Forelimb muscle (tissue), 1 donor: ENCODE results near the gene UBE2D3. TPM values are rescaled to one million over a fixed set of nuclear protein-coding genes. Genes with fewer than 3 reads are reported as not detected.
A peak's percentile ranks its signal among the peaks of the same experiment; 100 is the strongest.
"Not testable (repeated sequence)": the region's sequence is repeated elsewhere in the genome, so short reads cannot be mapped to it uniquely, and the experiment has no call there.

Experiments
- DNase-seq: peaks from one replicate; pipeline ENCODE4 v3.0.0-alpha.2; 2013; ENCODE audit warnings: low read depth
- polyA plus RNA-seq: library from polyadenylated mRNA; unstranded; fragments of 120-200 nt; gene quantifications from one replicate; pipeline ENCODE4 v1.2.1, GENCODE V29; 2013; ENCODE audit not compliant: insufficient read length

The UBE2D3 gene
- polyA plus RNA-seq, 1 donor = 267 TPM

DNA sequence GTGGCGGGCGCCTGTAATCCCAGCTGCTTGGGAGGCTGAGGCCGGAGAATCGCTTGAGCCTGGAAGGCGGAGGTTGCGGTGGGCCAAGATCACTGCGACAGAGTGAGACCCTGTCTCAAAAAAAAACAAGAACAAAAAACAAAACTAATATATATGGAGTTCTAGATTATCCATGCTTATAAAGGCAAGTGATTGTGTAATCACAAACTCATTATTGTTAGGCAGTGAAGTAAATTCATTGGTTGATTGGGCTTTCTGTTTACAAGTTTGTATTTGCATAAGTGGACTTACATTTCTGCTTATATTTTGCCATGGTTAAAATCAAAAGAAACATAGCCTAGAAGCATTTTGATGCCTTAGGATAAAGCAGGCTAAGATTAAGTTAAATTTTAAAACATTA is 2.5 kb upstream of the UBE2D3 start:
- DNase-seq = no peak

- no peak for DNase-seq
These were observed 1.1 kb upstream of the UBE2D3 start for GRCh38 chr4:102828497-102828808.

DNA sequence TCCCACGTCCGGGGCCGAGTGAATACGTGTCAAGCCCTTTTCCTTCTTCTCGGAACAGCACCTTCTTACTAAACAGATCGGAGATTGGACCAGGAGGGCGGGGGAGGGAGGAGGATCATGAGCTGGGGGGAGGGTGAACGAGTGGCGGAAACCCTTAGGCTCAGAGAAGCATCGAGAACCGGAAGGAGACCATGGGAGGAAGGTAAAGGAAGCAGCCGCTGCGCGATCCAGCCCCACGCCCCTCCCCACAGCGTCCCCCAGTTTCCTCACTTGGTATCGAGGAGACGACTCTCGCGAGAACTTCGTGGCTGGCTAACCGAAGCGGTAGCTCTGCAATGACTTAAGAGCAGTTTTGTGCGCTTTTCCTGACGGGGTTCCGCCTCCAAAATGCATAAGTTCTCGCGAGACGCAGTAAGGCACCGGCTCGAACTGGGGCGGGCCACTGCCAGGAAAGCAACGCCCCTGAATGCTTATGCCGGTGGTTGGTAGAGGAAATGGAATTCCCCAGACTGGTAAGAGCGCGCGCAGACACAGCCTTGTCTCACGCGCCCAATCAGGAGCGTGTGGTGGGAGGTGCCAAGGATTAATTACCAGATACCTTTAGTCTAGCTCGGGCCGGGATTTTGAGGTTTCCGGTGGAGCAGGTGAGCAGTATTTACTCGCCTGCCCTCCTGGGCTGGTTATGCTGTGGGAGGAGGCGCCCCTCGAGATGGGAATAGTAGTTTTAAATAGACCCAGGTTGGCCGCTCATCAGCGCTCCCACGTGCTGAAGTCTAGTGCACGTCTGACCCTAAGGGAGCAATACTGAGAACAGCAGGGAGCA is 534 bp upstream of the UBE2D3 start:
- peak; percentile 100 for DNase-seq

DNA sequence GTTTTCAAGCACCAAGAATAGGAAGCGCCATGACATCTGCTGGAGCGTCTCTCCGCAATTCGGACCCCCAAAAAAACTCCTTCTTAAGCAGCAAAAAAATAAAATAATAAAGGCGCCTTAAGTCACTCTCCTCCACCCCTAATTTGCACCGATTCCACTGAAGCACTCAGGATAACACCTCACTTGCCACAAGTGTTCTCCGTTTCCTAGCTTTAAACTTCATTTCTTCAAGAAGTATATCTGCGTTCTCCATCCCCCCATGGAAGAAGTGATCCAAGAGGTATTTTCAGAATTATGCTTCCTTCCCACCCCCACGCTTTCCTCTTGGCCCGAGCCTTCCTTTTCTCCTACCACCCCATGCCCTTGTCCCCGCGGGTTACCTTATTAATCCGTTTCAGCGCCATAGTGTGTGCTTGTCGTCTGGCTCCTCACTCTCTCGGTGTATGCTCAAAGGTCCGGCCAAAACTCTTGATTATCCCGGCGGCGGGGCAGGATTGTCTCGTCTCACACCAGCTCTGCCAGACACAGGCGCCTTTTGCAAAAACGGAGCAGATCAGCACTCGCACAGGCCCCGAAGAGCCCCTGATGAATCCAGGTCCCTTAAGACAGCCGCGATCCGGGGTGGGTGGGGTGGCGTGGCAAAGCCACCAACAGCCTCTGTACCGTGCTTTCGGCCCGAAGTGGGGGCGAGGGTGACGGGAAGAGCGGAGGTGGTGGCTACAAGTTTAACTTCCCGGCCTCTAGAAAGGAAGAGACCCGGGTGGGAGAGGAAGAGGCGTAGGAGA is 1.1 kb downstream of the UBE2D3 start:
- DNase-seq = no peak

DNA sequence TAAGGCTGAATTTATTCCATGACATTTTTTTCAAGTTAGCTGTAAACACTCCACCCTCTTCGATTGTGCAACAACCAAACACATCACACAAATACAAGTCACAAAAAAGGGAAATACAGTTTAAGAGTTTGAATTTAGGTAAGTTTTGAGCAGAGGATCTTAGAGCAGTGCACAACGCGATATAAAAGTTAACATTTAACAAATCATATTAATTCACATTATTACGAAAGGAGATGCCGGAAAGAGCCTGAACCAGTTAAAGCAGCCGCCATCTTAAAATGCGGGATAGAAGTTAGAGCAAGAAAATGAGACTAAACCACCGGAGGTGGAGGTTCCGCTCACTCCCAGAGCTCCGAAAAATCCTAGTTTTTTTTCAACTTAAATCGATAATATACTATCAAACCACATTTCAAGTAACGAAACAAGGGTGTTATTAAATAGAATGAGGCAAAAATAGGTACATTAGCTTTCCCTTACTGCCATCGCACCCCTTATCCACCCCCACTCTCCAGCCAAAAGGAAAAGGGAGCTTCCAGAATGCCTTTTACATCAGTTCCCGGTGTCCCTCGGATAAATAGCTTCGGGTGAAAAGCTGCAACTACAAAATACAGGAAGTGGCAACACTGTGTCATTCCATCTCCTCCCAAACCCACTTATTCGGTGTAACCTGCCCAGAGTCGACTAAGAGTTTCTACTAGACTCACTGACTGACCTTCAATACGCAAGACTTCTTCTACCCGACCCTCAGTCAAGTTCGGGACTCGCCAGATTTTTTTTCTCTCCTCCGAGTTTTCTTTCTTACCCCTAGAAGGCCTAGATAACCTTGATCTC is 1.9 kb downstream of the UBE2D3 start:
- DNase-seq = peak; percentile 55

GRCh38 chr4:102824398-102824797 is 3.0 kb downstream of the UBE2D3 start:
- no peak for DNase-seq

DNA sequence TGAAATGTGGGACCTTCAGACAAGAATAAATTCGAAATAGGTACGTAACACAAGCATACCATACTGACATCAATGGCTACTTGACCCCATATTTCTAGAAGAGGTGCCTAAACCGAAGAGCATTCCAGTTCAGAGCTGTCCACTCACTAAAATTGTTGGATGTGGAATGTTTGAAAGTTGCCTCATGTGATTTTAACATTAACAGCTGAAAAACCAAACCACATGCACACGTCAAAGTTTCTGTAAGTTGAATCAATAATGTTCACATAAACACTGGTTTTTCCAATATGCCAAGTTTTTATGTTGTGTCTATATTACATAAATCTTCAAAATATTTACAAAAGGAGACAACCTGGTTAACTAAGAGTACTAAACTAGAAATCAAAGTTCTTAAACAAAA is 3.5 kb downstream of the UBE2D3 start:
- no peak for DNase-seq

- no peak for DNase-seq
These were observed 3.9 kb downstream of the UBE2D3 start for GRCh38 chr4:102823464-102823863.

- no peak for DNase-seq
These were observed 7.6 kb downstream of the UBE2D3 start for GRCh38 chr4:102819588-102820365.

- DNase-seq = not testable (repeated sequence)
These were observed 8.3 kb downstream of the UBE2D3 start for GRCh38 chr4:102819100-102819499.

DNA sequence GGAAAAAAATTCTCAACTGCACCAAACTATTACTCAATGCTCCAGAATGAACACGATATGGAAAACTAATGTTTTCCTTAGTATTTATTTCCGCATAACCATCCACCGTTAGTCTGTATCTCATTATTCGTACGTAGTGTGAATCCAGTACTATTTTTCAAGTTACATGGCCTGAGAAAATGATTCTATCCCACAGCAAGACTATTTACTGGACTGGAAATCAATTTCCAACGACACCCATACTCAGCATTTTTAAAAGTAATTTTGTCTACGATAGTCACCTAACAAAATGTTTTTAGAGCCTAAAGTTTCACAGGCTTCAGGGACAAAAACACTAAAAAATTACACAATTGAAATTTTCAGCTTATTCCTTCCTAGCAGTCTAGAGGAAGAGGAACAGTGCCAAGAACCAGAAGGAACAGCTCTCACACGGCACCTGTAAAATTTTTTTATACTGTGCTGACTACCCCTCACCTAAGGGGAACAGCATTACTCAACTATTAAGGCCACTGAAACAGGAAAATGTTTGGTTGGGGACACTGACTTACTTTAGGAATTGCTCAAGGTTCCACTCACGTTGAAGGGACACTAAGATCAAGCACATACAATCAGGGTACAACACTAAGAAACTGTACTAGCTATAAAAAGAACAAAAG is 9.6 kb downstream of the UBE2D3 start:
- no peak for DNase-seq

DNA sequence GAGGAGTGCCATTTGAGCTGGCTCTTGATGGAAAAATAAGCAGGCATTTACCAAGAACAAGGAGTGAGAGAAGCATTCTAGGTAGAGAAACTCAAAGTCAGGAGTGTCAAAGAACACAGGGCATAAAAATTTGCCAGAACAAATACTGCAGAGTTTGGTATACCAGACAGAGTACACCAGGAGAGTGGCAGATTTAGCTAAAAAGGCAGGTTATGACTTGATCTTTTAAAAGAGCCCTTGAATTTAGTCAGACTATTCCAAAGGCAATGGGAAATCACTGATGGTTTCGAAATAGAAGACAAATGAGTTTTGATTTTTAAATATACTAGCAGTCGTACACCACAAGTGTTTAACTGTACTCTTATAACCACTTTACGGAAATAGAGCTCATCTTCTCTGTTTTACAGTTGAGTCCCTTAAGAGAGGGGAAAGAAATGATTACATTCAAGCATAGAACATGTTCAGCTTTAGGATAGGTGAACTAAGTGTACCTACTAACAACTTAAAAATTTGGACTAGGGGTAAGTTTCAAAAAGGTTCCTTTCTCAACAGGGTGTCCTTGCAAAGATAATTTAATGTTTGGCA is 10.2 kb downstream of the UBE2D3 start:
- DNase-seq = no peak

DNA sequence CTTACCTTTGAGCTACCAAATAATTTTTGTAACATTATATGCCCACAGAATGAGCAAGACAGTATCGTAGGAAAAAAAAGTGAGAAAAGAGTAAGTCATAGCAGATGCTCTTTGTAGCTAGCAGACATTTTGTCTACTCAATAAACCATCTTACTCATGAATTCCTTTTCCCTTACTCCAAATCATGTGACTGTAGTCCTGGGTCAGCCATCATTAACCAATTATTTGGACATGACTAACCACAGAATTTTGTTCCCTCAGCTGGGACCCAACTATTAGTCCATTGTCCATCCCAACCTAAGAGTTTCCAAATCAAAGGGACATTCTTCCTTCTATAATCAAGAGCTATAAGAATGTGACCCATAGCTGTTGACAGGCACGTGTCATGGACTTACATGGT is 11.4 kb downstream of the UBE2D3 start:
- no peak for DNase-seq

DNA sequence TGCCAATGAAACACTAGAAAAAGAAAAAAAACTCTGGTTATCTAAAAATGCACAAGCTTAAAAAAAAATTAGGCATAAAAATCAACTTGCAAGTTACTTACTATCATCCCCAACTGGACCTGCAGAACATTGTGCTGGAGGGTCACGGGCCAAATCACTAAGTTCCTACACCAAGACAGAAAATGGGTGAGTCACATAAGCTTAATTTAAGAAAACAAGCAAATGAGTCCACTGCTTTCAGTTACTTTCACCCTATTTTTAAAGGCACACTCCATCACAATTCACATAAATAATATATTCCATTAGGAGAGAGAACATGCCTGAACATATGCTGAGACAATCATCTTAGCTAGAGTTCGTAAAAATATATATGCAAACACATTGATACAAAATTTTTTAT is 17.7 kb downstream of the UBE2D3 start:
- no peak for DNase-seq

DNA sequence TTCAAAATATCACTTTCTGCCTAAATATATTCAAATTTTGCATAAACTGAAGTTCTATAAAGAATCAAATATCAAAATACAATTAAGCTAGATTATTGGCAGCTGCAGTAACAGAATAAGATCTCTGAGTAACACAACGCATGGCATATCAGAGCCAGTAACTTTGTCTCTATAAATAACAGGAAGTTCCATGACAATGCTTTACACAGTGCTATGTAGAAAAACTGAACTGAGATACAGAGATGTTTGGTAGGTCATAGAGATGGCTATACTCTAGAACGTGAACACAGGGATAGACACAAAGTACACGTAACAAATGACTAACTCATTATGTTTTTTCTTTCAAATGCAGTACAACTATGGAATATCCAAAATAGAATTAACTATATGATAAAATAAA is 18.2 kb downstream of the UBE2D3 start:
- DNase-seq = no peak

DNA sequence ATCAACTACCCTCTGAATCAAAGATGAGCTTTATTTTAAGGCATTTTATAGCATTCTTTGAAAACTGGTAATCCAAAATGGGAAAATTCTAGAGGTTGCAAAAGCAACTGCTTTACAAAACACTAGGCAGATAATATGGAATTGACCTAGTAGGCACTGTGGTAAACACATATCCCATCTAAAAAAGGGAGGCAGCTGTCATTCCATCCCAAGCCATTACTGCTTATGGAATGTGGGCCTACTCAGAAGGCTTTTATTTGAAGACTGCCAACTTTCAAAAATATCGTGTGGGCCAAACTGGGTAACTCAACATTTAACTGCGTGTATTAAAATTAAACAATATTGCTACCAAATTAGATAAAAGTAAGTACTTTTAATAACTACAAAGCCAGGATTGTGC is 19.3 kb downstream of the UBE2D3 start:
- no peak for DNase-seq

DNA sequence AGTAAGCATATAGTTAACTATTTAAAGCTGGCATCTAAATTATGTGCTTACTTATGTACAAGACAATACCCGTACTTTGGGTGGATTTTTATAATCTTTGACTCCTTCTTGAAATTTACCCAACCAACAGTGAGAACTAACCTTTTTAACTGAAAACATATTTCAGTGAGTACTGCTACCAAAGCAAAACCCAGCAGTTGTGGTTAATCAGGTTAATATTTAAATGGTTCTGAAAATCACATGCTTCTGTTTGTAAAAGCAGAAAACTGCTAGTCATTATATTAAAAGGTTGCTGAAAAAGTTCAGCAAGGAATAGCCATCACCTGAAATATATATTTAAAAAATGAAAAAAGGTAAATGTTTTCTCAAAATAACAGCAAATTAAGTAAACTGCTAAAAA is 20.0 kb downstream of the UBE2D3 start:
- no peak for DNase-seq

- DNase-seq = no peak
These were observed 27.5 kb downstream of the UBE2D3 start for GRCh38 chr4:102799816-102800215.

DNA sequence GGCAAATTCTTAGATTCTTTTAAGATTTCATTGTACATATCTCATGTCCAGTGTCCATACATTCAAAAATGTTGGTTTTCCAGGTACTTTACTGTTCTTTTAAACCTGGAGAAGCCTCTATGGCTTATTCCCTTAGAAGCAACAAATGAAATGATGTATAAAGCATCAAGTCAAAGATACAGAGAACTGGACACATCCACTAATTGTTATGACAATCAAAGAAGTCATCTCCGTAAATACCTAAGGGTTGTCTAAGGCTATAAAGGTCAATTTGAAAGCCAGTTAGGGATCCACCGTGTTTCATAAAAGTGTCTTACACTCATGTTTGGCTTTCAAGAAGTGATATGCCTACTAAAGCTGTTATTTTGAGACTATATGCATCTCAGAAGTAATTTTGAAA is 32.4 kb downstream of the UBE2D3 start:
- no peak for DNase-seq

GRCh38 chr4:102792361-102792936 is 34.9 kb downstream of the UBE2D3 start:
- DNase-seq = no peak
